Smooth muscle cell (in vitro differentiated cells): ENCODE data around the gene GC. TPM values are rescaled to one million over a fixed set of nuclear protein-coding genes. Genes with fewer than 3 reads are reported as not detected.

Experiments
- DNase-seq: peaks from one replicate; lab custom pipeline; 2025; ENCODE audit not compliant: unreplicated experiment; lab: John Stamatoyannopoulos, UW
- H2AFZ ChIP-seq: fragments of 200-600 bp; sonication (generic); 2 replicates; pipeline ENCODE4 v1.6.0; 2016; ENCODE audit warnings: antibody characterized with exemption, low read depth, mild to moderate bottlenecking
- H3F3A ChIP-seq: fragments of 200-600 bp; sonication (generic); 2 replicates; pipeline ENCODE4 v1.6.0; 2017; ENCODE audit warnings: antibody characterized with exemption, low read depth
- H3K27ac ChIP-seq: fragments of 200-600 bp; sonication (generic); 2 replicates; pipeline ENCODE4 v1.5.1; 2016; ENCODE audit warnings: low read depth, mild to moderate bottlenecking
- H3K27me3 ChIP-seq: fragments of 200-600 bp; sonication (generic); 2 replicates; pipeline ENCODE4 v1.6.1; 2016; ENCODE audit warnings: low read depth, mild to moderate bottlenecking
- H3K36me3 ChIP-seq: fragments of 200-600 bp; sonication (generic); 2 replicates; pipeline ENCODE4 v1.5.1; 2016; ENCODE audit warnings: low read depth
- H3K4me1 ChIP-seq: fragments of 200-600 bp; sonication (generic); 2 replicates; pipeline ENCODE4 v1.5.1; 2016; ENCODE audit warnings: low read depth
- H3K4me2 ChIP-seq: fragments of 200-600 bp; sonication (generic); 2 replicates; pipeline ENCODE4 v1.6.0; 2016; ENCODE audit warnings: mild to moderate bottlenecking
- H3K4me3 ChIP-seq: fragments of 200-600 bp; sonication (generic); 2 replicates; pipeline ENCODE4 v1.5.1; 2016; ENCODE audit warnings: mild to moderate bottlenecking
- H3K79me2 ChIP-seq: fragments of 200-600 bp; sonication (generic); 2 replicates; pipeline ENCODE4 v1.6.0; 2016; ENCODE audit warnings: low read depth, mild to moderate bottlenecking
- H3K9ac ChIP-seq: fragments of 200-600 bp; sonication (generic); 2 replicates; pipeline ENCODE4 v1.6.0; 2016; ENCODE audit warnings: low read depth
- H3K9me3 ChIP-seq: fragments of 200-600 bp; sonication (generic); replicated peaks from 2 replicates; pipeline ENCODE4 v1.5.1; 2016; ENCODE audit warnings: low read depth
- H4K20me1 ChIP-seq: fragments of 200-600 bp; sonication (generic); 2 replicates; pipeline ENCODE4 v1.6.0; 2016; ENCODE audit warnings: low read depth
- WGBS: methylation state at CpG from one replicate; pipeline ENCODE4 v1.1.7; 2016; ENCODE audit warnings: low lambda C conversion rate; 5-methylcytosine and 5-hydroxymethylcytosine counted together
- polyA plus RNA-seq: library from polyadenylated mRNA; unstranded; fragments of >200 nt; fragmentation: Nextera tagmentation; extraction: Ambion mirVana; gene quantifications from 2 replicates; pipeline ENCODE4 v1.2.1, GENCODE V29; 2016
- total RNA-seq: library from RNA; depleted of rRNA; stranded (reverse); fragments of >200 nt; gene quantifications from 2 replicates; pipeline ENCODE4 v1.2.3, GENCODE V29; 2014
- TF ChIP-seq, protein P1 (sequence below): fragments of 200-600 bp; sonication (generic); IDR thresholded peaks from 2 replicates; pipeline ENCODE4 v1.5.1; 2017; ENCODE audit warnings: borderline replicate concordance, mild to moderate bottlenecking, antibody characterized with exemption; ENCODE audit not compliant: insufficient read depth, poor library complexity, severe bottlenecking

GC gene
- 0.18 and 0.58 TPM in 2 replicates for total RNA-seq
- polyA plus RNA-seq = 0.24 and 0.34 TPM in 2 replicates

- Histone ChIP-seq H4K20me1 (no peaks in the 10 kb centered on the region), H3K36me3 (no peaks in the 10 kb centered on the region)
These were observed at the start of gene GC for GRCh38 chr4:71783972-71784371. Gene GC, minus strand, starts transcription at chr4:71784079. Its CDS starts 61 bp downstream, at chr4:71784018.

GRCh38 chr4:71833232-71833900 lies 49.5 kb upstream of the GC start:
- no peak overlapping the region for H3K27ac ChIP-seq
- WGBS = 63% methylated on average over 10 of the region's 10 CpGs

More at GRCh38 chr4:71783972-71784371, at the start of gene GC:
- no peak within 1 kb of the TSS for H2AFZ ChIP-seq
- DNase-seq = no peak
- TF ChIP-seq, protein P1, sequence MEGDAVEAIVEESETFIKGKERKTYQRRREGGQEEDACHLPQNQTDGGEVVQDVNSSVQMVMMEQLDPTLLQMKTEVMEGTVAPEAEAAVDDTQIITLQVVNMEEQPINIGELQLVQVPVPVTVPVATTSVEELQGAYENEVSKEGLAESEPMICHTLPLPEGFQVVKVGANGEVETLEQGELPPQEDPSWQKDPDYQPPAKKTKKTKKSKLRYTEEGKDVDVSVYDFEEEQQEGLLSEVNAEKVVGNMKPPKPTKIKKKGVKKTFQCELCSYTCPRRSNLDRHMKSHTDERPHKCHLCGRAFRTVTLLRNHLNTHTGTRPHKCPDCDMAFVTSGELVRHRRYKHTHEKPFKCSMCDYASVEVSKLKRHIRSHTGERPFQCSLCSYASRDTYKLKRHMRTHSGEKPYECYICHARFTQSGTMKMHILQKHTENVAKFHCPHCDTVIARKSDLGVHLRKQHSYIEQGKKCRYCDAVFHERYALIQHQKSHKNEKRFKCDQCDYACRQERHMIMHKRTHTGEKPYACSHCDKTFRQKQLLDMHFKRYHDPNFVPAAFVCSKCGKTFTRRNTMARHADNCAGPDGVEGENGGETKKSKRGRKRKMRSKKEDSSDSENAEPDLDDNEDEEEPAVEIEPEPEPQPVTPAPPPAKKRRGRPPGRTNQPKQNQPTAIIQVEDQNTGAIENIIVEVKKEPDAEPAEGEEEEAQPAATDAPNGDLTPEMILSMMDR = no peak
- H3K27ac ChIP-seq = no peak within 1 kb of the TSS
- H3K4me1 ChIP-seq = no peaks in the 10 kb centered on the region
- H3K9me3 ChIP-seq = no peaks in the 10 kb centered on the region
- H3K4me3 ChIP-seq = peak within 1 kb of the TSS; percentile 4
- H3F3A ChIP-seq = no peaks in the 10 kb centered on the region
- H3K27me3 ChIP-seq = no peaks in the 10 kb centered on the region
- no peak within 1 kb of the TSS for H3K4me2 ChIP-seq
- H3K9ac ChIP-seq = no peak within 1 kb of the TSS
- H3K79me2 ChIP-seq = no peaks in the 10 kb centered on the region

DNA sequence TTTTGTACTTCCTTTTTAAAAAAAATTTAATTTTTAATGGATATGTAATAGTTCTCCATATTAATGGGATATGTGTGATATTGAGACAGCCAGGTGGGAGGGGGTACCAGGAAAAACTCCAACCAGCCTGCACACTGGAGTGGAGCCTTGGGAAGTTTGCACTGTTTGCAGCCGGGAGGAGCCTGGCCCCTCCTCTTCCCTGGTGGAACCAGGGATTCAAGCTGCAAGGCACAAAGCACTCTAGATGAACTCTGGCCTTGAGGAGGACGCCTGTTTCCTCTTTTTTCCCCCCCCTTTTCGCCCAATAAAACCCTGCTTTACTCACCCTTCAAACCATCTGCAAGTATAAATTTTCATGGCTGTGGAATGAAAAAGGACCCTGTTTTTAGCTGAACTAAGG lies 48.2 kb upstream of the GC start:
- Histone ChIP-seq H3K27me3 (no peaks in the 10 kb centered on the region), H3K9ac (no peak overlapping the region), H3K4me2 (no peak overlapping the region), H3K9me3 (no peaks in the 10 kb centered on the region), H2AFZ (no peak overlapping the region), H3K4me1 (peaks cover 5% of the 10 kb centered on the region), H3F3A (no peaks in the 10 kb centered on the region), H4K20me1 (no peaks in the 10 kb centered on the region), H3K79me2 (no peaks in the 10 kb centered on the region), H3K4me3 (no peak overlapping the region), H3K27ac (no peak overlapping the region), H3K36me3 (no peaks in the 10 kb centered on the region)
- DNase-seq = no peak
- TF ChIP-seq, protein P1 = no peak
- WGBS = 81% methylated on average over 3 of the region's 3 CpGs

More at GRCh38 chr4:71833232-71833900, 49.5 kb upstream of the GC start:
- Histone ChIP-seq H3K36me3 (no peaks in the 10 kb centered on the region), H3K4me3 (no peak overlapping the region), H3K79me2 (no peaks in the 10 kb centered on the region), H3K9me3 (no peaks in the 10 kb centered on the region), H4K20me1 (no peaks in the 10 kb centered on the region), H3K4me2 (no peak overlapping the region), H3K4me1 (peaks cover 5% of the 10 kb centered on the region), H2AFZ (no peak overlapping the region), H3K27me3 (no peaks in the 10 kb centered on the region), H3F3A (no peaks in the 10 kb centered on the region), H3K9ac (no peak overlapping the region)
- no peak for DNase-seq
- TF ChIP-seq, protein P1 = no peak
